Measurements from ENCODE around the gene RAD51D. TPM values are rescaled to one million over a fixed set of nuclear protein-coding genes. Genes with fewer than 3 reads are reported as not detected.

Gene RAD51D
- total and polyA plus RNA-seq, 10 of the 15 experiments (the other 5 are each of a cell fraction or from before 2014, with no cell fraction given) = 2.6 to 29.3 (median 13.5) TPM

DNA sequence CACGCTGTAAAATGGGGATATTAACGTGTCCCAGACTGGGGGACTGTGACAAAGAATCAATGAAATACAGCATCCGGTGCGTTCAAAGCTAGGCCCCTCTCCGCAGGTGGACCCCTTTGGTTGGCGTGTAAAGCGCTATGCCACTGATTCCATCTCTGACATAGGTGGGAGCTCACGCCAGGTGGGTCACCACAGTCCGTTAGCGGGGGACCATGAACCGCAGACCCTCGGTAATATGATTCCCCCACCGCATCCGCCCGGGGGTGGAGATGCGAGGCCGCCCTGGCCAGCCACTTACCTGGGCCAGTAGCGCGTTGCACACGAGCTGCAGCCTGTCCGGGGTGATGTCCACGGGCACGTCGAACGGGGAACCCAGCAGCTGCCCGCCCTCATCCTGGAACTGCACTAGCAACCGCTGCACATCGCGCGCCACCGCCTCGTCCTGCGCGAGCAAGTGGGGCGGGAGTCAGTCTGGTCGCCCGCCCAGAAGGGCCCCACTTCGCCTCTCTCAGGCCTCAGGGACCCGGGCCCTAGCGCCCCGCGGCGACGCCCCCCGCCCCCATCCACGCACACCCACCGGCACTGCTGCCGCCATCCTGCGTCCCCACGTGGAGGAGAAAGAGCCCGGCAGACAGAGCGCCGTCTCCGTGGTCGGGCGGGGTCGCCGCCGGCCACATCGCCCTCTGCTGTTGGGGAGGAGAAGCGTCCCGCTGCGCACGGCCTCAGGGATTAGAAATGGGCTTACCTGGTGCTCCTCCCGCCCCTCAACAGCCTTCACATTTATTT is 22.2 kb upstream of the RAD51D start, which contains the start of gene NLE1 (continued):
- TF ChIP-seq YY1 (IDR thresholded peaks at IDR 0.05; ENCODE audit: low read depth, low read length) (peak; percentile 95), CREB1 (IDR thresholded peaks at IDR 0.05; ENCODE audit: low read depth) (peak; percentile 75), CTCF (IDR thresholded peaks at IDR 0.05 in 2 of 3, conservative IDR thresholded peaks at IDR 0.05 in 1 of 3; ENCODE audit: control insufficient read depth in 2 of 3, extremely low read depth in 1 of 3, insufficient read depth in 1 of 3, low read depth in 3 of 3, low read length in 3 of 3) (peak; percentile 87 to 97 (median 92)), DPF2 (IDR thresholded peaks at IDR 0.05) (peak; percentile 76), SMC3 (IDR thresholded peaks at IDR 0.05; ENCODE audit: borderline replicate concordance, low read length) (peak; percentile 43; the same call in 1 of the 2 replicates), RUNX3 (IDR thresholded peaks at IDR 0.05; ENCODE audit: low read length) (peak; percentile 91), EED (IDR thresholded peaks at IDR 0.05; ENCODE audit: low read depth) (peak; percentile 32; the same call in 1 of the 2 replicates), KAT2A (conservative IDR thresholded peaks at IDR 0.05; ENCODE audit: control insufficient read depth, low read depth, low read length) (no peak), POLR2AphosphoS2 (IDR thresholded peaks at IDR 0.05; ENCODE audit: low read depth, low read length) (no peak), SMARCA5 (IDR thresholded peaks at IDR 0.05) (peak; percentile 94), MYC (IDR thresholded peaks at IDR 0.05; ENCODE audit: insufficient read depth, insufficient read length, insufficient replicate concordance, low read length, severe bottlenecking) (peak; percentile 99), IRF4 (IDR thresholded peaks at IDR 0.05; ENCODE audit: low read depth, low read length) (0 out of 2 replicates have a peak, but pooled peaks have one; percentile 17), GATAD2B (conservative IDR thresholded peaks at IDR 0.05; ENCODE audit: low read depth) (peak; percentile 80), EZH2 (IDR thresholded peaks at IDR 0.05; ENCODE audit: borderline replicate concordance, control insufficient read depth, low read depth, low read length) (no peak)
- TF ChIP-seq, protein P1, sequence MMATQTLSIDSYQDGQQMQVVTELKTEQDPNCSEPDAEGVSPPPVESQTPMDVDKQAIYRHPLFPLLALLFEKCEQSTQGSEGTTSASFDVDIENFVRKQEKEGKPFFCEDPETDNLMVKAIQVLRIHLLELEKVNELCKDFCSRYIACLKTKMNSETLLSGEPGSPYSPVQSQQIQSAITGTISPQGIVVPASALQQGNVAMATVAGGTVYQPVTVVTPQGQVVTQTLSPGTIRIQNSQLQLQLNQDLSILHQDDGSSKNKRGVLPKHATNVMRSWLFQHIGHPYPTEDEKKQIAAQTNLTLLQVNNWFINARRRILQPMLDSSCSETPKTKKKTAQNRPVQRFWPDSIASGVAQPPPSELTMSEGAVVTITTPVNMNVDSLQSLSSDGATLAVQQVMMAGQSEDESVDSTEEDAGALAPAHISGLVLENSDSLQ (IDR thresholded peaks at IDR 0.05) = peak; percentile 20; the same call in 1 of the 2 replicates
